Peyer's patch (tissue), 4 donors: Measurements from ENCODE around the gene VPS45.

ENCODE experiments used
- POLR2A ChIP-seq, 2 donors: fragments of 450-650 bp; IDR thresholded peaks; one replicate each; pipeline ENCODE4 v1.5.1; 2017; ENCODE audit warnings: antibody characterized with exemption in 2 of 2, mild to moderate bottlenecking in 2 of 2, moderate library complexity in 2 of 2
- TF ChIP-seq, protein P1 (sequence below), 6 experiments: fragments of 450-650 bp in 4 of 6; fragments of 200-600 bp in 2 of 6; sonication (generic) in 1 of 6; IDR thresholded peaks; one replicate each; pipeline ENCODE4 v1.5.1; 2017 to 2019; ENCODE audit warnings: antibody characterized with exemption in 6 of 6, mild to moderate bottlenecking in 3 of 6, moderate library complexity in 1 of 6

GRCh38 chr1:150049926-150050325 is 17.6 kb upstream of the VPS45 start:
- TF ChIP-seq, protein P1, sequence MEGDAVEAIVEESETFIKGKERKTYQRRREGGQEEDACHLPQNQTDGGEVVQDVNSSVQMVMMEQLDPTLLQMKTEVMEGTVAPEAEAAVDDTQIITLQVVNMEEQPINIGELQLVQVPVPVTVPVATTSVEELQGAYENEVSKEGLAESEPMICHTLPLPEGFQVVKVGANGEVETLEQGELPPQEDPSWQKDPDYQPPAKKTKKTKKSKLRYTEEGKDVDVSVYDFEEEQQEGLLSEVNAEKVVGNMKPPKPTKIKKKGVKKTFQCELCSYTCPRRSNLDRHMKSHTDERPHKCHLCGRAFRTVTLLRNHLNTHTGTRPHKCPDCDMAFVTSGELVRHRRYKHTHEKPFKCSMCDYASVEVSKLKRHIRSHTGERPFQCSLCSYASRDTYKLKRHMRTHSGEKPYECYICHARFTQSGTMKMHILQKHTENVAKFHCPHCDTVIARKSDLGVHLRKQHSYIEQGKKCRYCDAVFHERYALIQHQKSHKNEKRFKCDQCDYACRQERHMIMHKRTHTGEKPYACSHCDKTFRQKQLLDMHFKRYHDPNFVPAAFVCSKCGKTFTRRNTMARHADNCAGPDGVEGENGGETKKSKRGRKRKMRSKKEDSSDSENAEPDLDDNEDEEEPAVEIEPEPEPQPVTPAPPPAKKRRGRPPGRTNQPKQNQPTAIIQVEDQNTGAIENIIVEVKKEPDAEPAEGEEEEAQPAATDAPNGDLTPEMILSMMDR (IDR thresholded peaks at IDR 0.05), result no peak
- TF ChIP-seq POLR2A (IDR thresholded peaks at IDR 0.05), result no peak
